WI38 (cell line): ENCODE measurements around the gene PSME3.
"Not testable (repeated sequence)": the region's sequence is repeated elsewhere in the genome, so short reads cannot be mapped to it uniquely, and the experiment has no call there.

Source experiments
- H3K4me3 ChIP-seq: 2 replicates; pipeline ENCODE4 v1.5.1; 2011; ENCODE audit warnings: low read depth, mild to moderate bottlenecking, control low read depth, low read length
- CTCF ChIP-seq: IDR thresholded peaks from 2 replicates; pipeline ENCODE4 v1.5.1; 2012; ENCODE audit warnings: low read depth, mild to moderate bottlenecking, control low read depth, low read length

PSME3 gene

GRCh38 chr17:42853004-42853403 lies 19.8 kb downstream of the PSME3 start:
- TF ChIP-seq CTCF: no peak

GRCh38 chr17:42853597-42853967 lies 20.4 kb downstream of the PSME3 start:
- no peak overlapping the region for H3K4me3 ChIP-seq
- TF ChIP-seq CTCF: no peak

More at GRCh38 chr17:42853004-42853403, 19.8 kb downstream of the PSME3 start:
- H3K4me3 ChIP-seq: no peak overlapping the region

DNA sequence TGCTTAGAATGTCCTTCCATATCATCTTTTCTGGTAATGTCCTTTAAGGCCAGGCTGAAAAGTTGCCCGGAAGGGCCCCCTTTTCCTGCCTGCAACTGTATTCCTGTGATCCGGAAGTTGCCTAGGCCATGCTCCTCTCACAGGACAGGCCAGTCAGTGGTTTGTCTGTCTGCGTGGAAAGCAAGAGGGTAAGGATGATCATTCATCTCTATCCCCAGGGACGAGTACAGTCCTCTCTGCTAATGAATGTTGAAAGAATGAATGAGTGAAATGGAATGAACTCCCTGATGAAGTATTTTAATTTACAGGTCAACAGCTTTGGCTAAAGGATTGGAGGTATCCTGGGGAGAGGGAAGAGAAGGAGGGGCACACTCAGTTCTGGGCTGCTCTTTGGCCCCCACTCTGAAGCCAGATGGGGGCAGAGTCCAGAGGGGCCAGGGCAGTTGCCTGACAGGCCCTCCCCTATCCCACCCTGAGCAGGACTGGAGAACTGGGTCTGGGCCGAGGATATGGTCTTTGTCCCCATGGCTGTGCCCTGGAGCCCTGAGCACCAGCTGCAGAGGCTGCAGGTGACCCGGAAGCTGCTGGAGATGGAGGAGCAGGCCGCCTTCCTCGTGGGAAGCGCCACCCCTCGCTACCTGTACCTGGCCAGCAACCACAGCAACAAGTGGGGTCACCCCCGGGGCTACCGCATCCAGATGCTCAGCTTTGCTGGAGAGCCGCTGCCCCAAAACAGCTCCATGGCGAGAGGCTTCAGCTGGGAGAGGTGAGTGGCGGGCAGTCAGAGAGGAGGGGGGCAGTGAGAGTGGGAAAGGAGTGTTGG lies 21.0 kb downstream of the PSME3 start:
- H3K4me3 ChIP-seq: no peak overlapping the region

GRCh38 chr17:42855048-42855596 lies 21.9 kb downstream of the PSME3 start:
- no peak overlapping the region for H3K4me3 ChIP-seq
- no peak for TF ChIP-seq CTCF

More for the DNA sequence above, 21.0 kb downstream of the PSME3 start:
- no peak for TF ChIP-seq CTCF

DNA sequence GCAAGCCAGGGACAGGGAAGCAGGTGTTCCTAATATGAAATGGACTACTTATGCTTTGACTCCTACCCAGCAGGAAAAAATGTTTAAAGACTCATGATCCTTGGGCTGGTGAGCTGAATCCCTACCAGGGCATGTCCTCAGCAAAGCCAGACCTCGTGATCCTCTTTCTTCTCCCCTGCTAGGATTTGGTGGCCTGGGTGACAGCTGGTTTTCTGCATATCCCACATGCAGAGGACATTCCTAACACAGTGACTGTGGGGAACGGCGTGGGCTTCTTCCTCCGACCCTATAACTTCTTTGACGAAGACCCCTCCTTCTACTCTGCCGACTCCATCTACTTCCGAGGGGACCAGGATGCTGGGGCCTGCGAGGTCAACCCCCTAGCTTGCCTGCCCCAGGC lies 22.9 kb downstream of the PSME3 start:
- not testable (repeated sequence) for H3K4me3 ChIP-seq

DNA sequence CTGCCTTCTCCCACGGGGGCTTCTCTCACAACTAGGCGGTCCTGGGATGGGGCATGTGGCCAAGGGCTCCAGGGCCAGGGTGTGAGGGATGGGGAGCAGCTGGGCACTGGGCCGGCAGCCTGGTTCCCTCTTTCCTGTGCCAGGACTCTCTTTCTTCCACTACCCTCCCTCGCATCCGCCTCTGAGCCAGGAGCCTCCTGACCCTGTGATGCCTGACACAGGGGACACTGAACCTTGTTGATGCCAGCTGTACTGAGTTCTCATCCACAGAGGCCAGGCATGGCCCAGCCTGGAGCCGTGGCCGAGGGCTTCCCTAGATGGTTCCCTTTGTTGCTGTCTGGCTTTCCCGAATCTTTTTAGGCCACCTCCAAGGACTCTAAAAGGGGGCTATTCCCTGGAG lies 23.3 kb downstream of the PSME3 start:
- not testable (repeated sequence) for H3K4me3 ChIP-seq

- H3K4me3 ChIP-seq: no peak overlapping the region
- no peak for TF ChIP-seq CTCF
Measured at GRCh38 chr17:42857389-42857788, 24.2 kb downstream of the PSME3 start.

- H3K4me3 ChIP-seq: no peak overlapping the region
- TF ChIP-seq CTCF: no peak
Measured at GRCh38 chr17:42865638-42866094, 32.5 kb downstream of the PSME3 start.
